Naive thymus-derived CD8-positive, alpha-beta T cell (primary cell): ENCODE results near the gene COL12A1. TPM values are rescaled to one million over a fixed set of nuclear protein-coding genes. Genes with fewer than 3 reads are reported as not detected.

Experiments
- ATAC-seq, 2 donors: fragments of 150-1000 bp; cut with Tn5 transposase in 1 of 2; sonication (Bioruptor Pico), chemical (Tn5 transposase) in 1 of 2; 1 replicate in 1 of 2; 2 replicates in 1 of 2; pipeline ENCODE4 v1.10.0; 2021; ENCODE audit warnings: mild to moderate bottlenecking in 2 of 2, moderate library complexity in 2 of 2
- POLR2A ChIA-PET: fragments of 350-600 bp; sonication (Branson Sonifier 250); formaldehyde crosslinking; loops from one replicate; lab custom pipeline; 2021; ENCODE audit warnings: antibody characterized with exemption; lab: Charles Lee
- DNase-seq, 10 donors: peaks; one replicate each; pipeline versions ENCODE4 v3.0.0 to v3.0.0-alpha.2; 2020 to 2022
- H3K27ac Mint-ChIP-seq, 10 donors: one replicate each; pipeline ENCODE4 v1.8.0; 2020 to 2022; ENCODE audit warnings: mild to moderate bottlenecking in 10 of 10, mixed read lengths in 10 of 10, moderate library complexity in 4 of 10, inconsistent platforms in 1 of 10
- H3K27me3 Mint-ChIP-seq, 5 donors: one replicate each; pipeline ENCODE4 v1.8.0; 2021 to 2022; ENCODE audit warnings: mixed read lengths in 5 of 5
- H3K36me3 Mint-ChIP-seq, 3 donors: one replicate each; pipeline ENCODE4 v1.8.0; 2020 to 2022; ENCODE audit warnings: mixed read lengths in 3 of 3, mild to moderate bottlenecking in 2 of 3, inconsistent platforms in 1 of 3
- H3K4me1 Mint-ChIP-seq, 4 donors: one replicate each; pipeline ENCODE4 v1.8.0; 2021 to 2022; ENCODE audit warnings: mixed read lengths in 4 of 4
- H3K4me3 Mint-ChIP-seq, 10 donors: one replicate each; pipeline ENCODE4 v1.8.0; 2020 to 2022; ENCODE audit warnings: mild to moderate bottlenecking in 10 of 10, mixed read lengths in 10 of 10, moderate library complexity in 6 of 10, inconsistent platforms in 1 of 10
- H3K9me3 Mint-ChIP-seq, 9 donors: one replicate each; pipeline ENCODE4 v1.8.0; 2020 to 2022; ENCODE audit warnings: mixed read lengths in 9 of 9, mild to moderate bottlenecking in 3 of 9, inconsistent platforms in 1 of 9, moderate library complexity in 1 of 9
- polyA plus RNA-seq, 3 donors: library from polyadenylated mRNA; unstranded; fragments of 300-500 nt; fragmentation: Illumina TruSeq; gene quantifications; one replicate each; pipeline ENCODE4 v1.2.3, GENCODE V29; 2021
- total RNA-seq, 8 experiments: library from RNA in 2 of 8; stranded (reverse) in 2 of 8; gene quantifications; one replicate each; pipeline ENCODE4 v1.2.3 and lab custom pipeline; 2021 to 2026

The COL12A1 gene
- total and polyA plus RNA-seq, 5 experiments from 2014 or later, result not detected

- ATAC-seq (no peak), DNase-seq (no peak)
- POLR2A ChIA-PET, result no interaction called here
- peaks cover 0 to 2% (median 0%) of the 10 kb centered on the region in 9 donors for H3K9me3 Mint-ChIP-seq
- H3K27ac Mint-ChIP-seq, result no peak overlapping the region
- H3K4me1 Mint-ChIP-seq, result no peaks in the 10 kb centered on the region
- no peak overlapping the region for H3K4me3 Mint-ChIP-seq
- H3K27me3 Mint-ChIP-seq, result peaks cover 0 to 12% (median 8%) of the 10 kb centered on the region in 5 donors
- no peaks in the 10 kb centered on the region for H3K36me3 Mint-ChIP-seq
Observed at GRCh38 chr6:75118925-75119515, 86.8 kb downstream of the COL12A1 start.

- no peak for ATAC-seq
- H3K4me1 Mint-ChIP-seq, result no peaks in the 10 kb centered on the region
Observed at GRCh38 chr6:75117701-75118100, 88.2 kb downstream of the COL12A1 start.

GRCh38 chr6:75116946-75117345 is 88.9 kb downstream of the COL12A1 start:
- DNase-seq (no peak), ATAC-seq (no peak)
- H3K4me3 Mint-ChIP-seq, result no peak overlapping the region
- peaks cover 0 to 2% (median 0%) of the 10 kb centered on the region in 9 donors for H3K9me3 Mint-ChIP-seq
- POLR2A ChIA-PET, result no interaction called here
- no peak overlapping the region for H3K27ac Mint-ChIP-seq
- H3K36me3 Mint-ChIP-seq, result no peaks in the 10 kb centered on the region
- peaks cover 0 to 10% (median 8%) of the 10 kb centered on the region in 5 donors for H3K27me3 Mint-ChIP-seq
- H3K4me1 Mint-ChIP-seq, result no peaks in the 10 kb centered on the region

More at GRCh38 chr6:75117701-75118100, 88.2 kb downstream of the COL12A1 start:
- POLR2A ChIA-PET, result no interaction called here
- Mint-ChIP-seq H3K27me3 (peaks cover 0 to 11% (median 8%) of the 10 kb centered on the region in 5 donors), H3K9me3 (peaks cover 0 to 2% (median 0%) of the 10 kb centered on the region in 9 donors), H3K36me3 (no peaks in the 10 kb centered on the region), H3K27ac (no peak overlapping the region), H3K4me3 (no peak overlapping the region)
- no peak for DNase-seq

- Mint-ChIP-seq H3K27me3 (peaks cover 0 to 9% (median 3%) of the 10 kb centered on the region in 5 donors), H3K4me1 (no peaks in the 10 kb centered on the region)
- POLR2A ChIA-PET, result no interaction called here
Observed at GRCh38 chr6:75115481-75115880, 90.4 kb downstream of the COL12A1 start.

GRCh38 chr6:75114806-75115205 is 91.0 kb downstream of the COL12A1 start:
- ATAC-seq (no peak), DNase-seq (no peak)
- no peaks in the 10 kb centered on the region for H3K4me1 Mint-ChIP-seq
- no peaks in the 10 kb centered on the region for H3K36me3 Mint-ChIP-seq
- POLR2A ChIA-PET, result no interaction called here
- H3K27me3 Mint-ChIP-seq, result peaks cover 0 to 9% (median 0%) of the 10 kb centered on the region in 5 donors
- H3K9me3 Mint-ChIP-seq, result peaks cover 0 to 2% (median 0%) of the 10 kb centered on the region in 9 donors
- H3K27ac Mint-ChIP-seq, result no peak overlapping the region
- no peak overlapping the region for H3K4me3 Mint-ChIP-seq

More at GRCh38 chr6:75115481-75115880, 90.4 kb downstream of the COL12A1 start:
- Mint-ChIP-seq H3K4me3 (no peak overlapping the region), H3K36me3 (no peaks in the 10 kb centered on the region), H3K9me3 (peaks cover 0 to 2% (median 0%) of the 10 kb centered on the region in 9 donors), H3K27ac (no peak overlapping the region)
- ATAC-seq, result no peak
- DNase-seq, result no peak

- POLR2A ChIA-PET, result no interaction called here
- H3K27ac Mint-ChIP-seq, result no peak overlapping the region
- H3K36me3 Mint-ChIP-seq, result no peaks in the 10 kb centered on the region
- DNase-seq (no peak), ATAC-seq (no peak)
- peaks cover 0 to 8% (median 0%) of the 10 kb centered on the region in 5 donors for H3K27me3 Mint-ChIP-seq
- H3K9me3 Mint-ChIP-seq, result peaks cover 0 to 2% (median 0%) of the 10 kb centered on the region in 9 donors
- no peaks in the 10 kb centered on the region for H3K4me1 Mint-ChIP-seq
- H3K4me3 Mint-ChIP-seq, result no peak overlapping the region
Observed at GRCh38 chr6:75114195-75114594, 91.7 kb downstream of the COL12A1 start.

DNA sequence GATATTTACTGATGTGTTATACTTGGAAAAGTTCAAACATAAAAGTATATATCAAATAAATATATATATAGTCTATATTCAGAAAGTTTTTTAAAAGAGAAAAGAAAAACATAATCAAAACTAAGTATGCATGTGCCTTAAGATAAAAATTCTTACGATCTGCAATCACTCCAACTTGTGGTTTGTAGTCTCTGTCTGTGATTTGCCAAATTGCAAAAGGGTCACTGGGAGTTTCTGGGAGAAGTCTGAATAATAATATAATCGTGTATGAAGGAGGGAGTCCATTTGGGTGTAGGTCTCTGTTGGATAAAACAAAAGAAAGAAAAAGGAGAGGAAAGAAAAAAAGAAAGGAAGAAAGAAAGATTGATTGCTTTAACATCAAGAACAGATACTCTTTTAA is 92.4 kb downstream of the COL12A1 start:
- ATAC-seq (no peak), DNase-seq (no peak)
- Mint-ChIP-seq H3K4me1 (no peaks in the 10 kb centered on the region), H3K9me3 (no peaks in the 10 kb centered on the region), H3K36me3 (no peaks in the 10 kb centered on the region), H3K27me3 (peaks cover 0 to 9% (median 0%) of the 10 kb centered on the region in 5 donors), H3K27ac (no peak overlapping the region), H3K4me3 (no peak overlapping the region)
- POLR2A ChIA-PET, result no interaction called here

DNA sequence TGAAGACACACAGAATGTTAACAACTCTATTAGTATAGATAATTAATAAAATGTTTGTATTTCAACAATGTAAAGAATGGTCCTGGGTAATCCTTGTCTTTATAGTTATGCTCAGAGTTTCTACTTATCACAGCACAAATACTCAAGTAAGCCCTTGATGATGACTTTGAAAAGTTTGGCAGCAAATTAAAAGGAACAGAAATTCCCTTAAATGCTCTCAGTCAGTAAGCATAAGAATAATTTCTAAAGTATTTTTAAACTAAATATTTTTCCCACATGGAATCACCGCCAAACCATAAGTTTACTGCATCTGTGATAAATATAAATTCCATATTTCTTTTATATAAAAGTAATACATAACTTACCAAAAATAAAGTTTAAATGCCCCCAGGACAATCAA is 96.1 kb downstream of the COL12A1 start:
- H3K4me3 Mint-ChIP-seq, result no peak overlapping the region
- no peak overlapping the region for H3K27ac Mint-ChIP-seq
- ATAC-seq, result no peak
- H3K36me3 Mint-ChIP-seq, result no peaks in the 10 kb centered on the region
- H3K9me3 Mint-ChIP-seq, result no peaks in the 10 kb centered on the region
- POLR2A ChIA-PET, result no interaction called here
- H3K27me3 Mint-ChIP-seq, result peaks cover 0 to 7% (median 0%) of the 10 kb centered on the region in 5 donors
- DNase-seq, result no peak
- no peaks in the 10 kb centered on the region for H3K4me1 Mint-ChIP-seq

DNA sequence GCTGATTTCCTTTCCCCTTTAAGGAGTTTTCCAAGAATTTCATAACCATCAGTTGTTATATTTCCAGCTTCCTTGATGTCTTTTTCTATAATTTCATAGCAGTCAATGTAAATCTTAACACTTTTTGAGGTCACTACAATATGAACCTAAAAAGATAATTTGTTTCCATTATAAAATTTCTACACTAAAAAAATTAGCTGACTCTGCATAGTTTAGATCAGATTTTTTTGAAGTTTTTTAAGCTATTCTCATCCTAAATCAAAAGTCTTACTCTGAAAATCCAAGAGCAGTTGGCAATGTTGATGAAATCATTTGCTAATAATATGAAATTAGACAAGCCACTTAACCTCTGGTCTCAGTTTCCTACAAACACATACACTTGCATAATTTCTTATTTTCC is 96.8 kb downstream of the COL12A1 start:
- no peak for ATAC-seq
- DNase-seq, result no peak
- Mint-ChIP-seq H3K4me1 (no peaks in the 10 kb centered on the region), H3K9me3 (no peaks in the 10 kb centered on the region), H3K27ac (no peak overlapping the region), H3K4me3 (no peak overlapping the region), H3K36me3 (no peaks in the 10 kb centered on the region), H3K27me3 (peaks cover 0 to 7% (median 0%) of the 10 kb centered on the region in 5 donors)
- POLR2A ChIA-PET, result no interaction called here

DNA sequence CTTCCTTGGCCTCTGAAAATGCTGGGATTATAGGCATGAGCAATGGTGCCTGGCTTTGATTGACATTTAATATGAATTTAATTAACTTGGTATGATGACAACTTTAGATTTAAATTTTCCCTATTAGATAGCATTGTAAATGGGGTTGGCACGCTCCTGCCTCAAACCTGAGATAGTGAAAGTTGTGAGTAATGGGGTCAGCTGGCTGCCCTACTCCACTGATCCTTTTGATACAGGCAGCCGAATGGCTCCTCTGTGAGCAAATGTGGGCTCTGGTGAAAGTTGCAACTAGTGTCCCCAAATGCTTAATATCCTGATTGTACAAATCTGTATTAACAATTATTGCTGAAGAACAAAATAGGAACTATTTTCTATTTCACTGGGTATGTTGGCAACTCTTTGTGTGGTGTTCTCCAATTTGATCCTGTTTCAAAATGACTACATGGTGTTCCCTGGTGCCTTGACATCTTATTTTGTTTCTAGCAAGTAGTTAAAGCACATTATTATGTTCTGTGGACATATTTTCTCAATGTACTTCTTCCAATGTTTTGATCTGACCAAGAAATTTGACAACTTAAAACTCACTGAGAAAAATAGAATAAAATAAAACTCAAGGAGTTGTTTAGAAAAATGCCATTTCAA is 97.4 kb downstream of the COL12A1 start:
- Mint-ChIP-seq H3K27me3 (peaks cover 0 to 7% (median 0%) of the 10 kb centered on the region in 5 donors), H3K9me3 (no peaks in the 10 kb centered on the region), H3K4me1 (no peaks in the 10 kb centered on the region), H3K4me3 (no peak overlapping the region), H3K27ac (no peak overlapping the region), H3K36me3 (no peaks in the 10 kb centered on the region)
- POLR2A ChIA-PET, result no interaction called here
- DNase-seq (no peak), ATAC-seq (no peak)

DNA sequence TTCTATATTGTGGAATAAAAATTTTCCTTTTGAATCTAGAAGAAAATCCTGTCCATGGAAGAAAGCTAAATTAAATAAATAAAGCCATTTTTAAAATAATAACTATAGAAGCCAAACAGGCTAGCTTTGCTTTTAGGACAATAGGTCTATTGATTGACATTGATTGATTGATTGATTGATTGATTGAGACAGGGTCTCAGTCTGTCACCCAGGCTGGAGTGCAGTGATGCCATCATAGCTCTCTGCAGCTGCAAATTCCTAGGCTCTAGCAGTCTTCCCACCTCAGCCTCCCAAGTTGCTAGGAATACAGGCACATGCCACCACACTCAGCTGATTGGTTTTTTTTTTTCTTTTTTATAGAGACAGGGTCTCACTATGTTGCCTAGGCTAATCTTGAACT is 97.9 kb downstream of the COL12A1 start:
- DNase-seq (no peak), ATAC-seq (no peak)
- Mint-ChIP-seq H3K9me3 (no peaks in the 10 kb centered on the region), H3K36me3 (no peaks in the 10 kb centered on the region), H3K27me3 (peaks cover 0 to 7% (median 0%) of the 10 kb centered on the region in 5 donors), H3K4me1 (no peaks in the 10 kb centered on the region), H3K27ac (no peak overlapping the region), H3K4me3 (no peak overlapping the region)
- POLR2A ChIA-PET, result no interaction called here

GRCh38 chr6:75106426-75106825 is 99.4 kb downstream of the COL12A1 start:
- Mint-ChIP-seq H3K9me3 (no peaks in the 10 kb centered on the region), H3K27ac (no peak overlapping the region), H3K4me1 (no peaks in the 10 kb centered on the region), H3K4me3 (no peak overlapping the region), H3K27me3 (peaks cover 0 to 7% (median 0%) of the 10 kb centered on the region in 5 donors), H3K36me3 (no peaks in the 10 kb centered on the region)
- DNase-seq (no peak), ATAC-seq (no peak)
- POLR2A ChIA-PET, result no interaction called here

DNA sequence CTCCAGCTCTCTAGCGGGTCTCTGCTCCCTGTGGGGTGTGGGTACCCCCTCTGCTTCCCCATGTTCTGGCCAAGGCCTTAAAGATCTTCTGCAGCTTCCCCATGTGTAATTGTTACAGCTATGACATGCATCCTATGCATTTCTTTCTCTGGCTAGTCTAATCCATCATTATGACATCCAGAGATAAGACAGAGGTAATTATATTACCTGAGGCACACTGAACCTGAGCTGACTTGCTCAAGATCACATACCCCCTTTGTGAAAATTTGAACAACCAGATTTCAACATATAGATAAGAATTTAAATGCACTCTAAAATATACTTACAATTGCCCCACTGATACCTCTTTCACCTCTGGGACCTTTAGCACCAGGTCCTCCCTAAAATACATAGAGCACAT is 102.4 kb downstream of the COL12A1 start:
- no peak for DNase-seq
- Mint-ChIP-seq H3K27me3 (peaks cover 0 to 3% (median 0%) of the 10 kb centered on the region in 5 donors), H3K27ac (no peak overlapping the region), H3K9me3 (peaks cover 0 to 2% (median 0%) of the 10 kb centered on the region in 9 donors), H3K4me3 (no peak overlapping the region), H3K36me3 (no peaks in the 10 kb centered on the region), H3K4me1 (no peaks in the 10 kb centered on the region)
- POLR2A ChIA-PET, result no interaction called here
- ATAC-seq, result no peak
